Activated naive CD8-positive, alpha-beta T cell treated with anti-CD3 and anti-CD28 coated beads for 36 hours (primary cell): ENCODE data around the gene IDUA. TPM values are rescaled to one million over a fixed set of nuclear protein-coding genes. Genes with fewer than 3 reads are reported as not detected.
A peak's percentile ranks its signal among the peaks of the same experiment; 100 is the strongest.
"Not testable (repeated sequence)": the region's sequence is repeated elsewhere in the genome, so short reads cannot be mapped to it uniquely, and the experiment has no call there.

Experiments
- DNase-seq: peaks from one replicate; pipeline ENCODE4 v3.0.0; 2021
- H3K27ac Mint-ChIP-seq: one replicate; pipeline ENCODE4 v1.8.0; 2022; ENCODE audit warnings: mild to moderate bottlenecking, moderate library complexity, mixed read lengths
- H3K27me3 Mint-ChIP-seq: one replicate; pipeline ENCODE4 v1.8.0; 2022; ENCODE audit warnings: mild to moderate bottlenecking, mixed read lengths
- H3K36me3 Mint-ChIP-seq: one replicate; pipeline ENCODE4 v1.8.0; 2021; ENCODE audit warnings: mild to moderate bottlenecking, mixed read lengths
- H3K4me1 Mint-ChIP-seq: one replicate; pipeline ENCODE4 v1.8.0; 2021; ENCODE audit warnings: mixed read lengths
- H3K4me3 Mint-ChIP-seq: one replicate; pipeline ENCODE4 v1.8.0; 2022; ENCODE audit warnings: mild to moderate bottlenecking, moderate library complexity, mixed read lengths
- H3K9me3 Mint-ChIP-seq: one replicate; pipeline ENCODE4 v1.8.0; 2022; ENCODE audit warnings: mixed read lengths
- total RNA-seq, 2 experiments: library from RNA; stranded (reverse); gene quantifications; one replicate each; pipeline ENCODE4 v1.2.3, GENCODE V29; 2021

Gene IDUA
- 1 to 10 TPM; 6.6 to 7.1 TPM for total RNA-seq

DNA sequence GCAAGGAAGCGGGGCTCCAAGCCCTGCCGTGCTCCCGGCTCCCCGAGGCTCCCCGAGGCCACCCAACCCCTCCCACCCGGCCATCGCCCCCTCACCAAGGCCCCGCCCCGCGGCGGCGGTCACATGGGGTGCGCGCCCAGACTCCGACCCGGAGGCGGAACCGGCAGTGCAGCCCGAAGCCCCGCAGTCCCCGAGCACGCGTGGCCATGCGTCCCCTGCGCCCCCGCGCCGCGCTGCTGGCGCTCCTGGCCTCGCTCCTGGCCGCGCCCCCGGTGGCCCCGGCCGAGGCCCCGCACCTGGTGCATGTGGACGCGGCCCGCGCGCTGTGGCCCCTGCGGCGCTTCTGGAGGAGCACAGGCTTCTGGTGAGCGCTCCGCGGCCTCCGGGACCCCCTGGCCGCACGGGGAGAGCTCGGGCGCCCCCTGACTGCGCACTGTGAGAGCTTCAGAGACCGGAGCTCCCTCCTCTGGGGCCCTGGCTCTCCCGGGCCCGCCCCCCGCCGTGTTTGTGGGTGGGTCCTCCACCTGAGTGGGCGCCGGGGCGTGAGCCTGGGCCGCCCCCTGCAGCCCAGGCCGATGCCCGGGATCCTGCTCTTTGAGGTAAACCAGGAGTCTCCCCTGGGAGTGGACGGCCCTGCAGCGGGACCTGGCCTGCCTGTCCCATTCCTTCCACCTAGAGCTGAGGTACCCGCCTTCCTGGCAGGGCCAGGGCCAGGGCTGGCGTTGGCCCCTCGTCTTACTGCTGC is at the start of gene IDUA:
Gene IDUA (plus strand): TSS at position 166 of the 745 bp plus-strand sequence. CDS start 41 bp downstream, at position 207.
- DNase-seq: peak; percentile 90
- Mint-ChIP-seq H3K9me3 (no peaks in the 10 kb centered on the region), H3K36me3 (no peaks in the 10 kb centered on the region), H3K27me3 (no peaks in the 10 kb centered on the region), H3K4me3 (peak within 1 kb of the TSS; percentile 90), H3K4me1 (peaks cover 13% of the 10 kb centered on the region), H3K27ac (peak within 1 kb of the TSS; percentile 85)

DNA sequence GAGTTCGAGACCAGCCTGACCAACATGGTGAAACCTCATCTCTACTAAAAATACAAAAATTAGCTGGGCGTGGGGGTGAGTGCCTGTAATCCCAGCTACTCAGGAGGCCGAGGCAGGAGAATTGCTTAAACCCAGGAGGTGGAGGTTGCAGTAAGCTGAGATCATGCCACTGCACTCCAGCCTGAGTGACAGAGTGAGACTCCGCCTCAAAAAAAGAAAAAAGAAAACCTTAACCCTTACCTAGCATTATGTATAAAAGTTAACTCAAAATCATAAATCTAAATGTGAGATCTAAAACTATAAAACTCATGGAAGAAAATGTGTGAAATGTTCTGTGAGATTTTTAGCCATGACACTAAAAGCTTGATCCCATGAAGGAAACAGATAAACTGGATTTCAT is 47.3 kb upstream of the IDUA start:
- peaks cover 19% of the 10 kb centered on the region for H3K4me1 Mint-ChIP-seq
- H3K36me3 Mint-ChIP-seq, H3K4me3 Mint-ChIP-seq, H3K27me3 Mint-ChIP-seq, H3K27ac Mint-ChIP-seq, DNase-seq, H3K9me3 Mint-ChIP-seq: not testable (repeated sequence)

DNA sequence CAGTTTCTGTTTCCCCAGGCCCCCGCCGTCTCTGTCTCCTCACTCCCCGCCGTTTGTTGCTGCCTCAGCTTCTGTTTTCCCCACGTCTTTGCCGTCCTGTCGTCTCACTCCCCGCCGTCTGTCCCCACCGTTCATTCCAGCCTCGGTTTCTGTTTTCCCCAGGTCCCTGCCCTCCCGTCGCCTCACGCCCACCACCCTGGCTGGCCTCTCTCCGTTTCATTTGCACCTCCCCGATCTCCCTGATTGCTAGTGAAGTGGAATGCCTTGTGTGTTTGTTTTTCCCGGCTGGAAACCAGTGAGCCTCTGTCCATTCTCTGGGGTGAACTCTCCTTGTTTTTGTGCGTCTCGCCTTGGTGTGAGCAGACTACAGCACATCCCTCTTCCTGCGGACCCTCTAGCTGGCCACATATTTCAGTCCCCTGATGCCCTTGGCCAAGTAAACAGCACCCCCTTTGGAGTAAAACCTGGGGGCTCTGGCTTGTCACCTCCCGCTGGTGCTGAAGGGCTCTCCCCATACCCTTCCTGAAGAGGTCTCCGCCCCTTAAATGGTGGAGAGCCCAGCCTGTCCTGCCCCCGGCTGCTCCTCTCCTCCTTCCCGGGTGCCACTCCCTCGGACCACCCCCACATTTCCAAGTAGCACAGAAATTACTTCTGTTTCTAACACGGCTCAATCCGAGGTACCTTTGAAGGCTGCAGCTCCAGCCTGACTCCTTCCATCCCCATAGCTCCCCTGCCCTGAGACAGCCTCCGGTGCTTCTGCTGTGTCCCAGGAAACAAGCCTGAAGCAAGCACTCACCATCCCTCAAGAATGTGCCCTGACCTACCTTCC is 41.4 kb upstream of the IDUA start:
- H3K27ac Mint-ChIP-seq: no peak overlapping the region
- no peaks in the 10 kb centered on the region for H3K27me3 Mint-ChIP-seq
- DNase-seq: no peak
- H3K4me1 Mint-ChIP-seq: peaks cover 1% of the 10 kb centered on the region
- no peaks in the 10 kb centered on the region for H3K9me3 Mint-ChIP-seq
- no peaks in the 10 kb centered on the region for H3K36me3 Mint-ChIP-seq
- no peak overlapping the region for H3K4me3 Mint-ChIP-seq

DNA sequence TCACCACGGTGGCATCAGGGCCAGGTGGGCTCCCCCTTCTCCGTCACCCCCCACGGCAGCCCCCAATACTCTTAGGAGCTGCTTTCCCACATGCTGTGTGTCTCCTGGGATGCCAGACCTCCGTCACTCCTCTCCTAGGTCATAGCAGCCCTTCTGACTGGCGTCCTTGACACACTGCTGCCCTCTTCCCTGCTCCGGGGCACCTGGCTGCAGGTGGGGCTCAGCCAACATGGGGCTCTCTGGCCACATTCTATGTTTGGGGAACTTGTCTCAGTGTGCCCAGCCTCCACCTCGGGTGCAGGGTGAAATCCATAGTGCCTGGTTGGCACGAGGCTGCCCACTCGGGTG is 40.8 kb upstream of the IDUA start:
- no peaks in the 10 kb centered on the region for H3K36me3 Mint-ChIP-seq
- H3K27ac Mint-ChIP-seq: no peak overlapping the region

DNA sequence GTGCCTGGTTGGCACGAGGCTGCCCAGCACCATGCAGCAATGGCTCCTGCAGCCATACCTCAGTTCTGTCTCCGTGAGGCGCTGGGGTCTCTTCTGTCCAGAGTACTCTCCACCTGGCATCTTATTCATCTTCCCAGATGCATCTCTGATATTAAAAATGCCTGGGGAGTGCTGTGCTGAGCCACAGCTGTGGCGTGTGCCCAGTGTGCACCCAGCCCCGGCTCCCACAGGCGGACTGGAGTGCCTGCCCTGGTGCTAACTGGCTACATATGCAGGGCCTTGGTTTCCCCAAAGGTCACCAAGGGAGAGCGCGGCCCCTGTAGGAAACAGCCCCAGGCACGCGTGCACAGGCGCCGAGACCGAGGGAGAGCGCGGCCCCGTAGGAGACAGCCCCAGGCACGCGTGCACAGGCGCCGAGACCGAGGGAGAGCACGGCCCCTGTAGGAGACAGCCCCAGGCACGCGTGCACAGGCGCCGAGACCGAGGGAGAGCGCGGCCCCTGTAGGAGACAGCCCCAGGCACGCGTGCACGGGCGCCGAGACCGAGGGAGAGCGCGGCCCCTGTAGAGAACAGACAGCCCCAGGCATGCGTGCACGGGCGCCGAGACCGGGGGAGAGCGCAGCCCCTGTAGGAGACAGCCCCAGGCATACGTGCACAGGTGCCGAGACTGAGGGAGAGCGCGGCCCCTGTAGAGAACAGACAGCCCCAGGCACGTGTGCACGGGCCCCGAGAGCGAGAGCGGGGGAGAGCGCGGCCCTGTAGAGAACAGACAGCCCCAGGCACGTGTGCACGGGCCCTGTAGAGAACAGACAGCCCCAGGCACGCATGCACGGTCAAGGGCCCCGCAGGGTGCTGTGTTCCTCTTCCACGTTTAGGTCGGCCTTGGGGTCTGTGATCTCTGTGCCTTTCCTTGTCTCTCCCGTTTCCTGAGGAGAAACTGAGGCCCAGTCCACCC is 40.0 kb upstream of the IDUA start:
- Mint-ChIP-seq H3K27ac (no peak overlapping the region), H3K4me3 (no peak overlapping the region), H3K36me3 (no peaks in the 10 kb centered on the region), H3K9me3 (no peaks in the 10 kb centered on the region), H3K4me1 (no peaks in the 10 kb centered on the region), H3K27me3 (no peaks in the 10 kb centered on the region)
- DNase-seq: no peak

More for the DNA sequence above, 40.8 kb upstream of the IDUA start:
- Mint-ChIP-seq H3K4me1 (no peaks in the 10 kb centered on the region), H3K4me3 (no peak overlapping the region), H3K27me3 (no peaks in the 10 kb centered on the region), H3K9me3 (no peaks in the 10 kb centered on the region)
- no peak for DNase-seq

GRCh38 chr4:947491-947971 is 39.3 kb upstream of the IDUA start:
- no peaks in the 10 kb centered on the region for H3K4me1 Mint-ChIP-seq

GRCh38 chr4:948101-948935 is 38.5 kb upstream of the IDUA start:
- no peaks in the 10 kb centered on the region for H3K9me3 Mint-ChIP-seq
- no peak overlapping the region for H3K4me3 Mint-ChIP-seq
- H3K36me3 Mint-ChIP-seq: no peaks in the 10 kb centered on the region
- DNase-seq: no peak
- no peaks in the 10 kb centered on the region for H3K4me1 Mint-ChIP-seq
- no peaks in the 10 kb centered on the region for H3K27me3 Mint-ChIP-seq
- no peak overlapping the region for H3K27ac Mint-ChIP-seq

More at GRCh38 chr4:947491-947971, 39.3 kb upstream of the IDUA start:
- H3K36me3 Mint-ChIP-seq: no peaks in the 10 kb centered on the region
- DNase-seq: no peak
- H3K27ac Mint-ChIP-seq: no peak overlapping the region
- no peak overlapping the region for H3K4me3 Mint-ChIP-seq
- H3K27me3 Mint-ChIP-seq: no peaks in the 10 kb centered on the region
- H3K9me3 Mint-ChIP-seq: no peaks in the 10 kb centered on the region

DNA sequence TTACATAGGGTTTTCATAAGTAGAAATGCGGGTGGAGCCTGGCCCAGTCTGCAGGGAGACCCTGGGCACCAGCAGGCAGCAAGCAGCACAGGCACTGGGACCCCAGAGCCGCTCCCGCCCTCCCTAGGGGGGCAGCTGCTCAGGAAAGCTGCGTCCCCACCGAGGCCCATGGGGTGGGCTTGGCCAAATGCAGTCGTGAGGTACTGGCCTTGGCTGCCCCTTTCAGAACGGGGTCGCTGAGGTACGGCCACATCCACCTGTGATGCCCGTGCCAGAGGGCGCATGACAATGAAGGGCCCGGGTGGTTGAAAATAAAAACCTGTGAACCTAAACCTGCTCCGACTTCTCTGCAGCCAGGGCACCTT is 37.9 kb upstream of the IDUA start:
- H3K36me3 Mint-ChIP-seq: no peaks in the 10 kb centered on the region
- no peak for DNase-seq
- H3K27me3 Mint-ChIP-seq: no peaks in the 10 kb centered on the region
- H3K4me3 Mint-ChIP-seq: no peak overlapping the region
- H3K4me1 Mint-ChIP-seq: no peaks in the 10 kb centered on the region
- H3K9me3 Mint-ChIP-seq: no peaks in the 10 kb centered on the region
- no peak overlapping the region for H3K27ac Mint-ChIP-seq

- Mint-ChIP-seq H3K4me3 (no peak overlapping the region), H3K36me3 (no peaks in the 10 kb centered on the region), H3K9me3 (no peaks in the 10 kb centered on the region), H3K27me3 (no peaks in the 10 kb centered on the region), H3K4me1 (no peaks in the 10 kb centered on the region), H3K27ac (no peak overlapping the region)
- no peak for DNase-seq
Observed at GRCh38 chr4:949656-950055, 37.2 kb upstream of the IDUA start.

DNA sequence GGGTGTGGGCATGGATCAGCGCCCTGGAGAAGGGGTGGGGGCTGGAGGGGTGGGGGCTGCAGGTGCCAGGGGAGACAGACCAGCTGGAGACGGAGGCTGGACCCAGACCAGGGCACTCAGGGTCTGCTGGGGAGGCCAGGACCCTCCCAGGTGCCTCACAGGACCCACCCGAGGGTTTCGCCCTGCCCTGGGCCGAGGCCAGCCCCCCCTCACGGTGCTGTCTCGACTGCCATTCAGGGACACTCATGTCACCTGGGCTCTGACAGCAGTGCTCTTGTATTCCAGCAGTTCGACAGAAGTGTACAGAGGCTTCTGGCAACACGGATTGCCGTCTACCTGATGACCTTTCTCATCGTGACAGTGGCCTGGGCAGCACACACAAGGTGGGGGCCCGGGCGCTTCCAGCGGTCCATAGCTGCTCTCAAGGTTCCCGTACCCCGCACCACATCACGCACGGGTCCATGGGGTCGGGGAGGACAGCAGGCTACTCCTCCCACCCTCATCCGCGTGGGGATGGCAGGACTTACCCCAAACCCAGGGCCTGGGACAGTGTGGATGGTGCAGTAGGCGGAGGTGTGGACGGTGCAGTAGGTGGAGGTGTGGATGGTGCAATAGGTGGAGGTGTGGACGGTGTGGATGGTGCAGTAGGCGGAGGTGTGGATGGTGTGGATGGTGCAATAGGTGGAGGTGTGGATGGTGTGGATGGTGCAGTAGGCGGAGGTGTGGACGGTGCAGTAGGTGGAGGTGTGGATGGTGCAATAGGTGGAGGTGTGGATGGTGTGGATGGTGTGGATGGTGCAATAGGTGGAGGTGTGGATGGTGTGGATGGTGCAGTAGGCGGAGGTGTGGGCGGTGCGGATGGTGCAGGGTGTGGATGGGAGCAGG is 36.5 kb upstream of the IDUA start:
- no peaks in the 10 kb centered on the region for H3K27me3 Mint-ChIP-seq
- no peak overlapping the region for H3K27ac Mint-ChIP-seq
- DNase-seq: no peak
- H3K4me1 Mint-ChIP-seq: no peaks in the 10 kb centered on the region
- H3K36me3 Mint-ChIP-seq: no peaks in the 10 kb centered on the region
- H3K9me3 Mint-ChIP-seq: no peaks in the 10 kb centered on the region
- no peak overlapping the region for H3K4me3 Mint-ChIP-seq

DNA sequence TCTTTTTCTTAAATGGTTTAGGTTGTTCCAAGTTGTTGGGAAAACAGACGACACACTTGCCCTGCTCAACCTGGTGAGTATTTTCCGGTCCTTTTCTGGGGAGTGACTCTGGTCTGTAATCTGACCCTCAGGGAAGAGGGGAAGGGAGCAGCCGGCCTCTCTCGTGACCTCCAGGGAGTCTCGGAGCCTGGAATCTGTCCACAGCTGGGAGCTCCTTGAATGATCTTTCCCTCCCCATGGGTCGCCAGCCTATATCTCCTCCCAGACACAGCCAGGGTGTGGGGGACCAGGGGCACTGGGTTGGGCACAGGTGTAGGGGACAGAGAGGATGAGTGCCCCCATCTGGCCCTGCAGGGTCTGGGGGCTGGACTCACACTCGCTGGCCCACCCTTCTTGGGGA is 35.7 kb upstream of the IDUA start:
- H3K36me3 Mint-ChIP-seq: no peaks in the 10 kb centered on the region
- no peaks in the 10 kb centered on the region for H3K4me1 Mint-ChIP-seq
- H3K4me3 Mint-ChIP-seq: no peak overlapping the region
- no peaks in the 10 kb centered on the region for H3K27me3 Mint-ChIP-seq
- no peak overlapping the region for H3K27ac Mint-ChIP-seq
- DNase-seq: no peak
- no peaks in the 10 kb centered on the region for H3K9me3 Mint-ChIP-seq

DNA sequence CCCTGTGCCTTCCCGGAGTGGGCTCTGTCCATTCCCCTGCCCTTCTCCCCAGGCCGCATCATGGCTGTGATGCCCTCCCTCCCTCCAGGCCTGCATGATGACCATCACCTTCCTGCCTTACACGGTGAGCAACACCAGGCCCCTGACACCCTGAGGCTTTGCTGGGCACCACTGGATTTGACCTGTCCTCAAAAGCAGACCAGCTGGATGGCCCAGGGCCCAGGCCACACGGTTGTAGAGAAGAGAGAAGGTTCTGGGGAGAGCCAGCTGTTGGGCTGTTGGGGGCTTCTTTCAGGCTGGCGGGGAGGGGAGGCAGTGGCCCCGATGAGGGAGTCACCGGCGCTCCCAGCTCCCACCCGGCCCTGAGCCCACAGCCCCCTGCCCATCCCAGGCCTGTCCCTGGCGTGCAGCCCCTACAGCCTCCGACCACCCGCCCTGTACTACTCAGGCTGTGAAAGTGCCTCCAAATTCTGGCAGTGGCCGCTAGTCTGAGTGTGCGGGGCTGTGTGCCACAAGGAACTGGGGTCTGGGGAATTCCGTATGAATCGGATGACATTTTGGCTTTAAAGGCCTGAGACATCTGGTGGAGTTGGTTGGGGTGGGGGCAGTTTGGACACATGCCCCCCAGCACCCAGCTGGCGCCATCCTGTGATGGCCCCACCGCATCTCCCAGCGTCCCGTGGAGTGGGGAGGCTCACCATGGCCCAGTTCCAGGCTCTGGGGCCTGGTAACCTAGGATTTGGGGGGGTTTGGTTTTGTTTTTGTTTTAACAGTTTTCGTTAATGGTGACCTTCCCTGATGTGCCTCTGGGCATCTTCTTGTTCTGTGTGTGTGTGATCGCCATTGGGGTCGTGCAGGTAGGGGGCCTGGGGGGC is 35.0 kb upstream of the IDUA start:
- H3K4me3 Mint-ChIP-seq: no peak overlapping the region
- H3K27me3 Mint-ChIP-seq: no peaks in the 10 kb centered on the region
- no peak overlapping the region for H3K27ac Mint-ChIP-seq
- no peaks in the 10 kb centered on the region for H3K36me3 Mint-ChIP-seq
- no peak for DNase-seq
- H3K4me1 Mint-ChIP-seq: no peaks in the 10 kb centered on the region
- no peaks in the 10 kb centered on the region for H3K9me3 Mint-ChIP-seq
